Progenitor cell of endocrine pancreas (in vitro differentiated cells): ENCODE data around the gene LYAR. TPM values are rescaled to one million over a fixed set of nuclear protein-coding genes. Genes with fewer than 3 reads are reported as not detected.
A peak's percentile ranks its signal among the peaks of the same experiment; 100 is the strongest.
"Not testable (repeated sequence)": the region's sequence is repeated elsewhere in the genome, so short reads cannot be mapped to it uniquely, and the experiment has no call there.

Experiments
- DNase-seq: peaks from one replicate; pipeline ENCODE4 v3.0.0; 2021; ENCODE audit warnings: low spot score; ENCODE audit not compliant: unreplicated experiment
- H3K27ac Mint-ChIP-seq: 2 replicates; pipeline ENCODE4 v1.8.0; 2021; ENCODE audit warnings: mild to moderate bottlenecking, moderate library complexity, mixed read lengths
- H3K27me3 Mint-ChIP-seq: 2 replicates; pipeline ENCODE4 v1.8.0; 2021; ENCODE audit warnings: mixed read lengths
- H3K36me3 Mint-ChIP-seq: 2 replicates; pipeline ENCODE4 v1.8.0; 2022; ENCODE audit warnings: mixed read lengths; ENCODE audit not compliant: insufficient read depth
- H3K4me1 Mint-ChIP-seq: 2 replicates; pipeline ENCODE4 v1.8.0; 2021; ENCODE audit warnings: low read depth, mixed read lengths
- H3K4me3 Mint-ChIP-seq: 2 replicates; pipeline ENCODE4 v1.8.0; 2021; ENCODE audit warnings: low read depth, mild to moderate bottlenecking, moderate library complexity, mixed read lengths
- H3K9me3 Mint-ChIP-seq: 2 replicates; pipeline ENCODE4 v1.8.0; 2021; ENCODE audit warnings: low read depth, mixed read lengths
- CTCF ChIP-seq: fragments of 200-600 bp; sonication (generic); IDR thresholded peaks from one replicate; pipeline ENCODE4 v1.5.0; 2021; ENCODE audit warnings: antibody characterized with exemption, mild to moderate bottlenecking; ENCODE audit not compliant: unreplicated experiment
- total RNA-seq: library from RNA; stranded (reverse); gene quantifications from 2 replicates; pipeline ENCODE4 v1.2.1, GENCODE V29; 2021

Gene LYAR
- total RNA-seq, 1 donor from 2014 or later = 18.7 TPM

GRCh38 chr4:4247696-4248028 is 42.3 kb downstream of the LYAR start:
- no peaks in the 10 kb centered on the region for H3K9me3 Mint-ChIP-seq
- peaks cover 9% of the 10 kb centered on the region for H3K36me3 Mint-ChIP-seq
- TF ChIP-seq CTCF = no peak
- peaks cover 3% of the 10 kb centered on the region for H3K27me3 Mint-ChIP-seq
- peaks cover 14% of the 10 kb centered on the region for H3K4me1 Mint-ChIP-seq
- H3K4me3 Mint-ChIP-seq = peak overlapping the region; percentile 95
- peak overlapping the region; percentile 99 for H3K27ac Mint-ChIP-seq
- DNase-seq = no peak

GRCh38 chr4:4245172-4245571 is 44.8 kb downstream of the LYAR start:
- Mint-ChIP-seq H3K4me3 (no peak overlapping the region), H3K9me3 (no peaks in the 10 kb centered on the region), H3K27ac (no peak overlapping the region), H3K36me3 (peaks cover 15% of the 10 kb centered on the region), H3K4me1 (peaks cover 14% of the 10 kb centered on the region), H3K27me3 (no peaks in the 10 kb centered on the region)
- DNase-seq = no peak
- TF ChIP-seq CTCF = no peak

GRCh38 chr4:4239551-4239950 is 50.4 kb downstream of the LYAR start:
- not testable (repeated sequence) for H3K4me1 Mint-ChIP-seq, H3K4me3 Mint-ChIP-seq, H3K9me3 Mint-ChIP-seq, DNase-seq, H3K27me3 Mint-ChIP-seq
- peak overlapping the region; percentile 41 for H3K27ac Mint-ChIP-seq
- H3K36me3 Mint-ChIP-seq = peaks cover 24% of the 10 kb centered on the region

- no peak overlapping the region for H3K4me3 Mint-ChIP-seq
- no peak overlapping the region for H3K27ac Mint-ChIP-seq
- peaks cover 26% of the 10 kb centered on the region for H3K27me3 Mint-ChIP-seq
- TF ChIP-seq CTCF = no peak
- DNase-seq = no peak
- no peaks in the 10 kb centered on the region for H3K4me1 Mint-ChIP-seq
- H3K36me3 Mint-ChIP-seq = peaks cover 18% of the 10 kb centered on the region
- peaks cover 14% of the 10 kb centered on the region for H3K9me3 Mint-ChIP-seq
Observed at GRCh38 chr4:4233610-4234009, 56.3 kb downstream of the LYAR start.

- no peak for DNase-seq
- H3K9me3 Mint-ChIP-seq = peaks cover 7% of the 10 kb centered on the region
- no peak overlapping the region for H3K27ac Mint-ChIP-seq
- no peaks in the 10 kb centered on the region for H3K4me1 Mint-ChIP-seq
- peaks cover 68% of the 10 kb centered on the region for H3K27me3 Mint-ChIP-seq
- no peak for TF ChIP-seq CTCF
- H3K36me3 Mint-ChIP-seq = peaks cover 10% of the 10 kb centered on the region
- H3K4me3 Mint-ChIP-seq = no peak overlapping the region
Observed at GRCh38 chr4:4228356-4228668, 61.6 kb downstream of the LYAR start.

- H3K4me3 Mint-ChIP-seq = no peak overlapping the region
- H3K9me3 Mint-ChIP-seq = peaks cover 2% of the 10 kb centered on the region
- H3K4me1 Mint-ChIP-seq = no peaks in the 10 kb centered on the region
- peaks cover 7% of the 10 kb centered on the region for H3K36me3 Mint-ChIP-seq
- DNase-seq = no peak
- H3K27ac Mint-ChIP-seq = no peak overlapping the region
- no peak for TF ChIP-seq CTCF
- H3K27me3 Mint-ChIP-seq = peaks cover 74% of the 10 kb centered on the region
Observed at GRCh38 chr4:4227510-4228355, 62.2 kb downstream of the LYAR start.
